Measurements from ENCODE around the gene QSOX1.

DNA sequence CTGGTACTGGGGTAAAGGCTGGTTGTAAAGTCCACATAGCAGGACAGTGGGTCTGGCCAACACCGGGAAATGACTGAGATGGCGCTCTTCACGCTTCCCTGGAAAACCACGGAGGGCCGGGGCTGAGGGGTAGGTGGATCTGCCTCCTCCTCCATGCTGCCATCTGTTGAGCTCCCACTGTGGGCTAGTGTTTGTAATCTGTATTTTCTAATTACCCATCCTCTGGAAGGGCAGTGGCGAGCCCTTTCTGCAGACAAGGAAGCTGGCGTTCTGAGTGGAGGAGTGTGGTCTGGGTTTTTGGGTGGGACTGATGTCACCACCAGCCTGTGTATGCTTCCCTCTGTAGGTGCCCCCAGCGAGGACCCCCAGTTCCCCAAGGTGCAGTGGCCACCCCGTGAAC, 41.2 kb downstream of the QSOX1 start:
- TF ChIP-seq, protein P1, sequence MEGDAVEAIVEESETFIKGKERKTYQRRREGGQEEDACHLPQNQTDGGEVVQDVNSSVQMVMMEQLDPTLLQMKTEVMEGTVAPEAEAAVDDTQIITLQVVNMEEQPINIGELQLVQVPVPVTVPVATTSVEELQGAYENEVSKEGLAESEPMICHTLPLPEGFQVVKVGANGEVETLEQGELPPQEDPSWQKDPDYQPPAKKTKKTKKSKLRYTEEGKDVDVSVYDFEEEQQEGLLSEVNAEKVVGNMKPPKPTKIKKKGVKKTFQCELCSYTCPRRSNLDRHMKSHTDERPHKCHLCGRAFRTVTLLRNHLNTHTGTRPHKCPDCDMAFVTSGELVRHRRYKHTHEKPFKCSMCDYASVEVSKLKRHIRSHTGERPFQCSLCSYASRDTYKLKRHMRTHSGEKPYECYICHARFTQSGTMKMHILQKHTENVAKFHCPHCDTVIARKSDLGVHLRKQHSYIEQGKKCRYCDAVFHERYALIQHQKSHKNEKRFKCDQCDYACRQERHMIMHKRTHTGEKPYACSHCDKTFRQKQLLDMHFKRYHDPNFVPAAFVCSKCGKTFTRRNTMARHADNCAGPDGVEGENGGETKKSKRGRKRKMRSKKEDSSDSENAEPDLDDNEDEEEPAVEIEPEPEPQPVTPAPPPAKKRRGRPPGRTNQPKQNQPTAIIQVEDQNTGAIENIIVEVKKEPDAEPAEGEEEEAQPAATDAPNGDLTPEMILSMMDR (conservative IDR thresholded peaks at IDR 0.05; ENCODE audit: low read depth, low read length), result no peak
- TF ChIP-seq EZH2phosphoT487 (IDR thresholded peaks at IDR 0.05; ENCODE audit: borderline replicate concordance, low read length), result no peak
- no peak for TF ChIP-seq EZH2 (IDR thresholded peaks at IDR 0.05; ENCODE audit: low read length, unreplicated experiment)

All from PC-3 (cell line).